Stimulated activated CD4-positive, alpha-beta T cell treated with anti-CD3 and anti-CD28 coated beads, Interleukin-1b, Interleukin-23, amount 100 ng/mL, for 4 hours (primary cell): ENCODE results near the gene TRNP1.
"Not testable (repeated sequence)": the region's sequence is repeated elsewhere in the genome, so short reads cannot be mapped to it uniquely, and the experiment has no call there.

ENCODE experiments used
- DNase-seq, 2 donors: peaks; one replicate each; pipeline ENCODE4 v3.0.0-alpha.2; 2020; ENCODE audit warnings: low read depth in 2 of 2

TRNP1 gene

GRCh38 chr1:26972821-26973220 lies 20.7 kb upstream of the TRNP1 start:
- DNase-seq, result no peak

GRCh38 chr1:26976621-26977510 lies 16.6 kb upstream of the TRNP1 start:
- DNase-seq, result no peak

GRCh38 chr1:26978901-26979300 lies 14.6 kb upstream of the TRNP1 start:
- no peak for DNase-seq

GRCh38 chr1:26981146-26981846 lies 12.2 kb upstream of the TRNP1 start:
- DNase-seq, result no peak

GRCh38 chr1:26983863-26984262 lies 9.6 kb upstream of the TRNP1 start:
- no peak for DNase-seq

- no peak for DNase-seq
These were observed 9.2 kb upstream of the TRNP1 start for GRCh38 chr1:26984291-26984690.

- DNase-seq, result no peak
These were observed 6.8 kb upstream of the TRNP1 start for GRCh38 chr1:26986658-26987057.

- DNase-seq, result not testable (repeated sequence)
These were observed 3.9 kb upstream of the TRNP1 start for GRCh38 chr1:26989403-26990109.

GRCh38 chr1:26991310-26992116 lies 2.0 kb upstream of the TRNP1 start:
- DNase-seq, result peak in 1 of 2 donors; percentile 5

- DNase-seq, result peak in 1 of 2 donors; percentile 28
These were observed 711 bp downstream of the TRNP1 start for GRCh38 chr1:26994020-26994786.

GRCh38 chr1:26994787-26995517 lies 1.5 kb downstream of the TRNP1 start:
- DNase-seq, result no peak

GRCh38 chr1:26996024-26996423 lies 2.5 kb downstream of the TRNP1 start:
- no peak for DNase-seq

GRCh38 chr1:26996665-26997064 lies 3.2 kb downstream of the TRNP1 start:
- no peak for DNase-seq

GRCh38 chr1:26998429-26999300 lies 5.2 kb downstream of the TRNP1 start:
- no peak for DNase-seq

GRCh38 chr1:26999440-26999987 lies 6.0 kb downstream of the TRNP1 start:
- DNase-seq, result no peak

- DNase-seq, result no peak
These were observed 6.8 kb downstream of the TRNP1 start for GRCh38 chr1:27000090-27000816.

GRCh38 chr1:27000817-27001460 lies 7.4 kb downstream of the TRNP1 start:
- DNase-seq, result no peak
